DMS153 treated with DMSO at 0.1 percent for 48 hours (cell line): ENCODE data around the gene WNK2.

Experiments
- DNase-seq: peaks from one replicate; lab custom pipeline; 2025; ENCODE audit not compliant: unreplicated experiment; lab: John Stamatoyannopoulos, UW

Gene WNK2

GRCh38 chr9:93253633-93254032, 69.7 kb downstream of the WNK2 start:
- no peak for DNase-seq

GRCh38 chr9:93254061-93254481, 70.1 kb downstream of the WNK2 start:
- DNase-seq = no peak

GRCh38 chr9:93254806-93255493, 71.0 kb downstream of the WNK2 start:
- DNase-seq = no peak

- DNase-seq = no peak
Measured at GRCh38 chr9:93255494-93255867, 71.5 kb downstream of the WNK2 start.

GRCh38 chr9:93255994-93256877, 72.3 kb downstream of the WNK2 start:
- DNase-seq = no peak

GRCh38 chr9:93256878-93257807, 73.2 kb downstream of the WNK2 start:
- DNase-seq = no peak

GRCh38 chr9:93257808-93258331, 73.9 kb downstream of the WNK2 start:
- no peak for DNase-seq

- no peak for DNase-seq
Measured at GRCh38 chr9:93258419-93258817, 74.5 kb downstream of the WNK2 start.

GRCh38 chr9:93258818-93259489, 75.0 kb downstream of the WNK2 start:
- DNase-seq = no peak

- no peak for DNase-seq
Measured at GRCh38 chr9:93259490-93260262, 75.7 kb downstream of the WNK2 start.

- no peak for DNase-seq
Measured at GRCh38 chr9:93260263-93261066, 76.5 kb downstream of the WNK2 start.

- DNase-seq = no peak
Measured at GRCh38 chr9:93261281-93261680, 77.3 kb downstream of the WNK2 start.

GRCh38 chr9:93261735-93262523, 78.0 kb downstream of the WNK2 start:
- DNase-seq = no peak

- no peak for DNase-seq
Measured at GRCh38 chr9:93262537-93263310, 78.8 kb downstream of the WNK2 start.

- DNase-seq = no peak
Measured at GRCh38 chr9:93263334-93264229, 79.6 kb downstream of the WNK2 start.

GRCh38 chr9:93264338-93265125, 80.6 kb downstream of the WNK2 start:
- no peak for DNase-seq
